ENCODE measurements around the gene CBFA2T3. TPM values are rescaled to one million over a fixed set of nuclear protein-coding genes. Genes with fewer than 3 reads are reported as not detected.

The CBFA2T3 gene
- total RNA-seq, 6 experiments from 2014 or later, result not detected

GRCh38 chr16:89013692-89014402 is 36.8 kb upstream of the CBFA2T3 start:
- Mint-ChIP-seq H3K27me3 (ENCODE audit: insufficient read depth) (peaks cover 18% of the 10 kb centered on the region), H3K9me3 (peaks cover 4% of the 10 kb centered on the region), H3K4me3 (no peak overlapping the region), H3K4me1 (ENCODE audit: low read depth) (no peaks in the 10 kb centered on the region), H3K36me3 (ENCODE audit: low read depth) (no peaks in the 10 kb centered on the region), H3K27ac (no peak overlapping the region)
- no peak for TF ChIP-seq CTCF (IDR thresholded peaks at IDR 0.05)
- no peak for DNase-seq

GRCh38 chr16:89013111-89013510 is 36.1 kb upstream of the CBFA2T3 start:
- Mint-ChIP-seq H3K4me3 (no peak overlapping the region), H3K9me3 (peaks cover 4% of the 10 kb centered on the region), H3K27ac (no peak overlapping the region), H3K36me3 (ENCODE audit: low read depth) (no peaks in the 10 kb centered on the region), H3K4me1 (ENCODE audit: low read depth) (no peaks in the 10 kb centered on the region), H3K27me3 (ENCODE audit: insufficient read depth) (peaks cover 12% of the 10 kb centered on the region)
- DNase-seq, result no peak
- no peak for TF ChIP-seq CTCF (IDR thresholded peaks at IDR 0.05)

- Mint-ChIP-seq H3K36me3 (ENCODE audit: low read depth) (no peaks in the 10 kb centered on the region), H3K4me1 (ENCODE audit: low read depth) (no peaks in the 10 kb centered on the region), H3K27me3 (ENCODE audit: insufficient read depth) (peaks cover 12% of the 10 kb centered on the region), H3K9me3 (peaks cover 4% of the 10 kb centered on the region), H3K27ac (no peak overlapping the region), H3K4me3 (no peak overlapping the region)
- no peak for TF ChIP-seq CTCF (IDR thresholded peaks at IDR 0.05)
- DNase-seq, result no peak
Measured at GRCh38 chr16:89012622-89012995, 35.6 kb upstream of the CBFA2T3 start.

- no peak overlapping the region for H3K4me3 Mint-ChIP-seq
- H3K27me3 Mint-ChIP-seq (ENCODE audit: insufficient read depth), result peaks cover 12% of the 10 kb centered on the region
- H3K36me3 Mint-ChIP-seq (ENCODE audit: low read depth), result no peaks in the 10 kb centered on the region
Measured at GRCh38 chr16:89011909-89012621, 35.1 kb upstream of the CBFA2T3 start.

GRCh38 chr16:89010210-89010925 is 33.4 kb upstream of the CBFA2T3 start:
- TF ChIP-seq CTCF (IDR thresholded peaks at IDR 0.05), result no peak
- no peaks in the 10 kb centered on the region for H3K4me1 Mint-ChIP-seq (ENCODE audit: low read depth)
- no peaks in the 10 kb centered on the region for H3K36me3 Mint-ChIP-seq (ENCODE audit: low read depth)
- peaks cover 4% of the 10 kb centered on the region for H3K9me3 Mint-ChIP-seq
- peaks cover 11% of the 10 kb centered on the region for H3K27me3 Mint-ChIP-seq (ENCODE audit: insufficient read depth)
- no peak for DNase-seq
- H3K4me3 Mint-ChIP-seq, result no peak overlapping the region
- H3K27ac Mint-ChIP-seq, result no peak overlapping the region

More at GRCh38 chr16:89011909-89012621, 35.1 kb upstream of the CBFA2T3 start:
- no peaks in the 10 kb centered on the region for H3K4me1 Mint-ChIP-seq (ENCODE audit: low read depth)
- DNase-seq, result no peak
- peaks cover 4% of the 10 kb centered on the region for H3K9me3 Mint-ChIP-seq
- H3K27ac Mint-ChIP-seq, result no peak overlapping the region
- TF ChIP-seq CTCF (IDR thresholded peaks at IDR 0.05), result no peak
